ENCODE data around the gene KIDINS220. TPM values are rescaled to one million over a fixed set of nuclear protein-coding genes. Genes with fewer than 3 reads are reported as not detected.

Gene KIDINS220
- total RNA-seq, 1 donor from 2014 or later, result 47.8 TPM

GRCh38 chr2:8863331-8863953, 26.0 kb upstream of the KIDINS220 start:
- H3K27ac Mint-ChIP-seq (ENCODE audit: unreplicated experiment), result no peak overlapping the region
- no peaks in the 10 kb centered on the region for H3K4me1 ChIP-seq (ENCODE audit: insufficient read depth, low read length)
- H3K4me1 Mint-ChIP-seq (ENCODE audit: low read depth, unreplicated experiment), result peaks cover 4% of the 10 kb centered on the region
- no peaks in the 10 kb centered on the region for H3K9me3 ChIP-seq (ENCODE audit: insufficient read depth, low read depth, low read length)
- H3K4me3 Mint-ChIP-seq (ENCODE audit: unreplicated experiment), result no peak overlapping the region
- no peak overlapping the region for H2AFZ ChIP-seq (ENCODE audit: low read depth, low read length)
- no peaks in the 10 kb centered on the region for H3K27me3 ChIP-seq (ENCODE audit: insufficient read depth, low read length)
- TF ChIP-seq EZH2 (IDR thresholded peaks at IDR 0.05; ENCODE audit: insufficient read depth, low read length), result no peak
- TF ChIP-seq, protein P1, sequence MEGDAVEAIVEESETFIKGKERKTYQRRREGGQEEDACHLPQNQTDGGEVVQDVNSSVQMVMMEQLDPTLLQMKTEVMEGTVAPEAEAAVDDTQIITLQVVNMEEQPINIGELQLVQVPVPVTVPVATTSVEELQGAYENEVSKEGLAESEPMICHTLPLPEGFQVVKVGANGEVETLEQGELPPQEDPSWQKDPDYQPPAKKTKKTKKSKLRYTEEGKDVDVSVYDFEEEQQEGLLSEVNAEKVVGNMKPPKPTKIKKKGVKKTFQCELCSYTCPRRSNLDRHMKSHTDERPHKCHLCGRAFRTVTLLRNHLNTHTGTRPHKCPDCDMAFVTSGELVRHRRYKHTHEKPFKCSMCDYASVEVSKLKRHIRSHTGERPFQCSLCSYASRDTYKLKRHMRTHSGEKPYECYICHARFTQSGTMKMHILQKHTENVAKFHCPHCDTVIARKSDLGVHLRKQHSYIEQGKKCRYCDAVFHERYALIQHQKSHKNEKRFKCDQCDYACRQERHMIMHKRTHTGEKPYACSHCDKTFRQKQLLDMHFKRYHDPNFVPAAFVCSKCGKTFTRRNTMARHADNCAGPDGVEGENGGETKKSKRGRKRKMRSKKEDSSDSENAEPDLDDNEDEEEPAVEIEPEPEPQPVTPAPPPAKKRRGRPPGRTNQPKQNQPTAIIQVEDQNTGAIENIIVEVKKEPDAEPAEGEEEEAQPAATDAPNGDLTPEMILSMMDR (IDR thresholded peaks at IDR 0.05; ENCODE audit: insufficient read depth, low read depth, low read length), result no peak
- H3K27ac ChIP-seq (ENCODE audit: low read depth, low read length), result no peak overlapping the region
- H3K27me3 Mint-ChIP-seq (ENCODE audit: low read depth, unreplicated experiment), result no peaks in the 10 kb centered on the region
- H3K36me3 Mint-ChIP-seq (ENCODE audit: low read depth, unreplicated experiment), result peaks cover 11% of the 10 kb centered on the region
- no peaks in the 10 kb centered on the region for H3K79me2 ChIP-seq (ENCODE audit: insufficient read depth, low read length)
- H3K4me2 ChIP-seq (ENCODE audit: low read length), result no peak overlapping the region
- FAIRE-seq (no peak), DNase-seq (ENCODE audit: low read depth) (no peak)
- H3K36me3 ChIP-seq (ENCODE audit: insufficient read depth, low read length), result peaks cover 8% of the 10 kb centered on the region
- no peaks in the 10 kb centered on the region for H4K20me1 ChIP-seq (ENCODE audit: insufficient read depth, low read length)
- no peak overlapping the region for H3K4me3 ChIP-seq (ENCODE audit: insufficient read depth, low read depth, low read length)
- H3K9ac ChIP-seq (ENCODE audit: low read length), result no peak overlapping the region
- no peaks in the 10 kb centered on the region for H3K9me3 Mint-ChIP-seq (ENCODE audit: unreplicated experiment)

DNA sequence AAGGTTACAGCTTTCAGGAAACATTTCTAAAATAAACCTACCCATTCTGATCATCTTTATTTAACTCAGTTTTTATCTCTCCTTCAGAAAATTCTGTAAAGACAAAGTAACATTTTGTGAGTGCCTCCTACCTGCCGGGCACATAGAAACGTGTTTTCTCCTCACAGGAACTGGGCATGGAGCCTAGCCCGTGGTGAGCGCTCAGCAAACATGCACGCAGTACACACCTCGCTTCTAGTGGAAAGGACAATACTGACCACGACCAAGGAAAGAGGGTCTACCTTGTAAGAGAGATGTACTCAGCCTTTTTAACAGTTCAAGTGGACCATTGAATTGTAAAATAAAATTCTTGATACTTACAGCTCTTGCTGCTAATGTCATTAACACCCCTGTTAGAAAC, 24.8 kb upstream of the KIDINS220 start:
- Histone ChIP-seq H3K27ac (ENCODE audit: low read depth, low read length) (no peak overlapping the region), H3K4me1 (ENCODE audit: insufficient read depth, low read length) (no peaks in the 10 kb centered on the region), H3K9ac (ENCODE audit: low read length) (no peak overlapping the region), H2AFZ (ENCODE audit: low read depth, low read length) (no peak overlapping the region), H3K36me3 (ENCODE audit: insufficient read depth, low read length) (peaks cover 8% of the 10 kb centered on the region), H3K27me3 (ENCODE audit: insufficient read depth, low read length) (no peaks in the 10 kb centered on the region), H3K4me3 (ENCODE audit: insufficient read depth, low read depth, low read length) (no peak overlapping the region), H3K79me2 (ENCODE audit: insufficient read depth, low read length) (no peaks in the 10 kb centered on the region), H3K9me3 (ENCODE audit: insufficient read depth, low read depth, low read length) (no peaks in the 10 kb centered on the region), H3K4me2 (ENCODE audit: low read length) (no peak overlapping the region), H4K20me1 (ENCODE audit: insufficient read depth, low read length) (no peaks in the 10 kb centered on the region)
- FAIRE-seq (no peak), DNase-seq (ENCODE audit: low read depth) (no peak)
- H3K9me3 Mint-ChIP-seq (ENCODE audit: unreplicated experiment), result no peaks in the 10 kb centered on the region
- H3K27ac Mint-ChIP-seq (ENCODE audit: unreplicated experiment), result no peak overlapping the region
- TF ChIP-seq, protein P1 (IDR thresholded peaks at IDR 0.05; ENCODE audit: insufficient read depth, low read depth, low read length), result no peak
- no peak for TF ChIP-seq EZH2 (IDR thresholded peaks at IDR 0.05; ENCODE audit: insufficient read depth, low read length)
- peaks cover 4% of the 10 kb centered on the region for H3K4me1 Mint-ChIP-seq (ENCODE audit: low read depth, unreplicated experiment)
- peaks cover 8% of the 10 kb centered on the region for H3K36me3 Mint-ChIP-seq (ENCODE audit: low read depth, unreplicated experiment)
- no peaks in the 10 kb centered on the region for H3K27me3 Mint-ChIP-seq (ENCODE audit: low read depth, unreplicated experiment)
- no peak overlapping the region for H3K4me3 Mint-ChIP-seq (ENCODE audit: unreplicated experiment)

DNA sequence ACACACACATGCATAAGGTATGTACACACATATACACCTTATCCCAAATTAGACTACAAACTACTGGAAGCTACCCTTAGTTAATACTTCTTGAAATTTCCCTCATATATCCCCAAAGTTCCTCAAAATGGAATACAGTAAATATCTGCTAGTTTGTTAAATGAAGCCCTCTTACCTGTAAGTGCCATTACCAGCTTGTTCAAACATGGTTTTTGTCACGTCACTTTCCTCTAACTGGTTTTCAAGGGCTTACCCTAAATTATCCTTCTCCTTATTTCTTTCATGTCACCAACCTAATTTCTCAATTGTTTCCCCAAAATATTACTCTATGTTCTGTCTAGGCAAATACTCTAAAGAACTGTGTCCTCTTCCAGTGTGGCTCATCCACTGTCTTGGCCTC, 24.4 kb upstream of the KIDINS220 start:
- FAIRE-seq, result no peak
- no peaks in the 10 kb centered on the region for H3K79me2 ChIP-seq (ENCODE audit: insufficient read depth, low read length)
- TF ChIP-seq, protein P1 (IDR thresholded peaks at IDR 0.05; ENCODE audit: insufficient read depth, low read depth, low read length), result no peak
- no peak for TF ChIP-seq EZH2 (IDR thresholded peaks at IDR 0.05; ENCODE audit: insufficient read depth, low read length)
- Mint-ChIP-seq H3K36me3 (ENCODE audit: low read depth, unreplicated experiment) (peaks cover 8% of the 10 kb centered on the region), H3K27me3 (ENCODE audit: low read depth, unreplicated experiment) (no peaks in the 10 kb centered on the region), H3K4me1 (ENCODE audit: low read depth, unreplicated experiment) (peaks cover 4% of the 10 kb centered on the region), H3K27ac (ENCODE audit: unreplicated experiment) (no peak overlapping the region), H3K9me3 (ENCODE audit: unreplicated experiment) (no peaks in the 10 kb centered on the region), H3K4me3 (ENCODE audit: unreplicated experiment) (no peak overlapping the region)
- H3K27me3 ChIP-seq (ENCODE audit: insufficient read depth, low read length), result no peaks in the 10 kb centered on the region
- H3K4me1 ChIP-seq (ENCODE audit: insufficient read depth, low read length), result no peaks in the 10 kb centered on the region
- no peak overlapping the region for H2AFZ ChIP-seq (ENCODE audit: low read depth, low read length)
- H3K27ac ChIP-seq (ENCODE audit: low read depth, low read length), result no peak overlapping the region
- no peak overlapping the region for H3K4me2 ChIP-seq (ENCODE audit: low read length)
- H3K9ac ChIP-seq (ENCODE audit: low read length), result no peak overlapping the region
- no peaks in the 10 kb centered on the region for H3K9me3 ChIP-seq (ENCODE audit: insufficient read depth, low read depth, low read length)
- no peak overlapping the region for H3K4me3 ChIP-seq (ENCODE audit: insufficient read depth, low read depth, low read length)
- H4K20me1 ChIP-seq (ENCODE audit: insufficient read depth, low read length), result no peaks in the 10 kb centered on the region
- no peak for DNase-seq (ENCODE audit: low read depth)
- H3K36me3 ChIP-seq (ENCODE audit: insufficient read depth, low read length), result peaks cover 8% of the 10 kb centered on the region
